ENCODE measurements around the gene ACTN3.
A peak's percentile ranks its signal among the peaks of the same experiment; 100 is the strongest.
"Not testable (repeated sequence)": the region's sequence is repeated elsewhere in the genome, so short reads cannot be mapped to it uniquely, and the experiment has no call there.

Gene ACTN3

GRCh38 chr11:66546368-66546965 is at the start of gene ACTN3:
Gene ACTN3 (plus strand): TSS chr11:66546903. CDS start chr11:66546938, 35 bp downstream.
- no peak for DNase-seq

- no peak for DNase-seq
Measured at GRCh38 chr11:66497206-66497605, 49.5 kb upstream of the ACTN3 start.

GRCh38 chr11:66498506-66498905 is 48.2 kb upstream of the ACTN3 start:
- no peak for DNase-seq

- DNase-seq = no peak
Measured at GRCh38 chr11:66505276-66505816, 41.4 kb upstream of the ACTN3 start.

GRCh38 chr11:66509131-66509561 is 37.6 kb upstream of the ACTN3 start:
- no peak for DNase-seq

GRCh38 chr11:66510271-66510989 is 36.3 kb upstream of the ACTN3 start, which contains the start of gene BBS1:
Gene BBS1 (plus strand): TSS chr11:66510635. CDS start chr11:66510660, 25 bp downstream.
- peak; percentile 41 for DNase-seq

- no peak for DNase-seq
Measured at GRCh38 chr11:66510990-66511339, 35.7 kb upstream of the ACTN3 start.

- no peak for DNase-seq
Measured at GRCh38 chr11:66523611-66524010, 23.1 kb upstream of the ACTN3 start.

GRCh38 chr11:66524304-66525040 is 22.2 kb upstream of the ACTN3 start:
- DNase-seq = no peak

GRCh38 chr11:66529069-66529468 is 17.6 kb upstream of the ACTN3 start:
- no peak for DNase-seq

GRCh38 chr11:66529655-66530054 is 17.0 kb upstream of the ACTN3 start:
- no peak for DNase-seq

- DNase-seq = no peak
Measured at GRCh38 chr11:66530927-66531709, 15.6 kb upstream of the ACTN3 start.

- no peak for DNase-seq
Measured at GRCh38 chr11:66531841-66532240, 14.9 kb upstream of the ACTN3 start.

GRCh38 chr11:66532784-66533183 is 13.9 kb upstream of the ACTN3 start:
- no peak for DNase-seq

GRCh38 chr11:66539170-66539869 is 7.4 kb upstream of the ACTN3 start:
- no peak for DNase-seq

- DNase-seq = no peak
Measured at GRCh38 chr11:66539870-66540213, 6.9 kb upstream of the ACTN3 start.

- not testable (repeated sequence) for DNase-seq
Measured at GRCh38 chr11:66540598-66540997, 6.1 kb upstream of the ACTN3 start.

GRCh38 chr11:66541892-66542291 is 4.8 kb upstream of the ACTN3 start:
- no peak for DNase-seq

GRCh38 chr11:66542362-66542761 is 4.3 kb upstream of the ACTN3 start:
- no peak for DNase-seq

GRCh38 chr11:66543263-66544107 is 3.2 kb upstream of the ACTN3 start:
- DNase-seq = no peak

- not testable (repeated sequence) for DNase-seq
Measured at GRCh38 chr11:66544952-66545351, 1.8 kb upstream of the ACTN3 start.
